Posterior cingulate gyrus (tissue), 11 donors: ENCODE measurements around the gene PCDHGA7.
"Not testable (repeated sequence)": the region's sequence is repeated elsewhere in the genome, so short reads cannot be mapped to it uniquely, and the experiment has no call there.

ENCODE experiments used
- DNase-seq, 10 donors: peaks; one replicate each; pipeline versions ENCODE4 v3.0.0 to v3.0.0-alpha.2; 2020 to 2021; ENCODE audit warnings: mixed read lengths in 3 of 10
- intact Hi-C: fragments of 100-400 bp; cut with DNase I; formaldehyde crosslinking; loops from one replicate; pipeline ENCODE4 v1.15.1; 2023

The PCDHGA7 gene

DNA sequence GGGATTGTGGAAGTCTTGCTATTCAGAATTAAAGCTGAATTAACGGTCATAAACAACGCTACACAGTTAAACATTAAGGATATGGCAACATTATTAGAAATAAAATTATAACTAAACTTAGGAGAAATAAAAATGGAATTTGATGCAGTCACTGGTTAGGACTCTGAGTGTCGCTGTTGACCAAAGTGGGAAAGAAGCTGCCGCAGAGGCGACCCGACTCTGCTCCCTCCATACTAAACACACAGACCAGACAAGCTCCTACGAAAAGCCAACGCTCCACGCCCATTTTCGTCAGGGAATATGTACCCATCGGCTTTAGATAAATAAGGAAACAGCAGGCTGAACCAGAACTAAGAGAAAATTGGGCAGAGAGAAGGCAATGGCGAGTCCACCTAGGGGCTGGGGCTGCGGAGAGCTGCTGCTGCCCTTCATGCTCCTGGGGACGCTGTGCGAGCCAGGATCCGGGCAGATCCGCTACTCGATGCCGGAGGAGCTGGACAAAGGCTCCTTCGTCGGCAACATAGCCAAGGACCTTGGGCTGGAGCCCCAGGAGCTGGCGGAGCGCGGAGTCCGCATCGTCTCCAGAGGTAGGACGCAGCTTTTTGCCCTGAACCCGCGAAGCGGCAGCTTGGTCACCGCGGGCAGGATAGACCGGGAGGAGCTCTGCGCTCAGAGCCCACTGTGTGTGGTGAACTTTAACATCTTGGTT is 18.4 kb upstream of the PCDHGA7 start, which contains the start of gene PCDHGA5:
Gene PCDHGA5, plus strand, starts transcription at position 211 of the 709 bp plus-strand sequence. Its CDS starts 169 bp downstream, at position 380.
- intact Hi-C loops, result no loop called here
- DNase-seq, result peak in 1 of 10 donors; percentile 55

DNA sequence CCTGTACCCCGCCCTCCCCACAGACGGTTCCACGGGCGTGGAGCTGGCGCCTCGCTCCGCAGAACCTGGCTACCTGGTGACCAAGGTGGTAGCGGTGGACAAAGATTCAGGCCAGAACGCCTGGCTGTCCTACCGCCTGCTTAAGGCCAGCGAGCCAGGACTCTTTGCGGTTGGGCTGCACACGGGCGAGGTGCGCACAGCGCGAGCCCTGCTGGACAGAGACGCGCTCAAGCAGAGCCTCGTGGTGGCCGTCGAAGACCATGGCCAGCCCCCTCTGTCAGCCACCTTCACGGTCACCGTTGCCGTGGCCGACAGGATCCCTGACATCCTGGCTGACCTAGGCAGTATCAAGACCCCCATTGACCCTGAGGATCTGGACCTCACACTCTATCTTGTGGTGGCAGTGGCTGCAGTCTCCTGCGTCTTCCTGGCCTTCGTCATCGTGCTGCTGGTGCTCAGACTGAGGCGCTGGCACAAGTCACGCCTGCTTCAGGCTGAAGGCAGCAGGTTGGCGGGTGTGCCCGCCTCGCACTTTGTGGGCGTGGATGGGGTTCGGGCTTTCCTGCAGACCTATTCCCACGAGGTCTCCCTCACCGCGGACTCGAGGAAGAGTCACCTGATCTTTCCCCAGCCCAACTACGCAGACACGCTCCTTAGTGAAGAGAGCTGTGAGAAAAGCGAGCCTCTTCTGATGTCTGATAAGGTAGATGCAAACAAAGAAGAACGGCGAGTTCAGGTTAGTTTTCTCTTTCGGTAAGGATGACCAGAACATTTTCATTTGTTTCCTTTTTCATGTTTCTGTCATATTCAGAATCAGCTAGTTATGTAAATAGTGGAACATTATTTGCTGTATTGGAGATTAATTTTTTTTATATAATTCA is 16.3 kb upstream of the PCDHGA7 start:
- intact Hi-C loops, result no loop called here
- peak in 1 of 10 donors; percentile 77 for DNase-seq

DNA sequence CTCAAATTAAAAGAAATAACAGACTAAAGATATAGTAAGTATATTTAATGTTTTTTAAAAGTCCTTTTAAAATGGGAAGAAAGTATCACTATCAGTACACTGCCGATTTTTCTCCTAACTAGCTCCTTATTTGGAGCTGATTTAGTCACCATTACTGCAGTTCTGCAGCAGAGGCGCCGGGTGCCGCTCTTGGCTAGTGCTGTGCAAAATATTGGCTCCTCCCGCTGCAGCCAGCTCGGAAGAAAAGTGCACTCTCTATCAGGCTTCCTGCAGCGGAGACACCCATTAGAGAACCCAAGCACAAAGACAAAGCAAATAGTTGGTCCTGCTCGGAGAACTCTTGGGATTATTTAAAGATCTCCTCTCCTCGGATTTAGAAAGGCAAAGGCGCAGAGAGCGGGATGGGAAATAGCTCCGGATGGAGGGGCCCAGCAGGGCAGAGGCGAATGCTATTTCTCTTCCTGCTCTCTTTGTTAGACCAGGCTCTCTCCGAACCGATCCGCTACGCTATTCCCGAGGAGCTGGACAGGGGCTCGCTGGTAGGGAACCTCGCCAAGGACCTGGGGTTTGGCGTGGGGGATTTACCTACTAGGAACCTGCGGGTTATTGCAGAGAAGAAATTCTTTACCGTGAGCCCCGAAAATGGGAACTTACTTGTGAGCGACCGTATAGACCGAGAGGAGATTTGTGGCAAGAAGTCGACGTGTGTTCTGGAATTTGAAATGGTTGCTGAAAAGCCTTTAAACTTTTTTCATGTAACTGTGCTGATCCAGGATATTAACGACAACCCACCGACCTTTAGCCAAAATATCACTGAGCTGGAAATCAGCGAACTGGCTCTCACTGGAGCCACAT is 12.3 kb upstream of the PCDHGA7 start, which contains the start of gene PCDHGB3:
Gene PCDHGB3, plus strand, starts transcription at position 249 of the 855 bp plus-strand sequence. Its CDS starts 153 bp downstream, at position 402.
- intact Hi-C loops, result no loop called here
- DNase-seq, result no peak

DNA sequence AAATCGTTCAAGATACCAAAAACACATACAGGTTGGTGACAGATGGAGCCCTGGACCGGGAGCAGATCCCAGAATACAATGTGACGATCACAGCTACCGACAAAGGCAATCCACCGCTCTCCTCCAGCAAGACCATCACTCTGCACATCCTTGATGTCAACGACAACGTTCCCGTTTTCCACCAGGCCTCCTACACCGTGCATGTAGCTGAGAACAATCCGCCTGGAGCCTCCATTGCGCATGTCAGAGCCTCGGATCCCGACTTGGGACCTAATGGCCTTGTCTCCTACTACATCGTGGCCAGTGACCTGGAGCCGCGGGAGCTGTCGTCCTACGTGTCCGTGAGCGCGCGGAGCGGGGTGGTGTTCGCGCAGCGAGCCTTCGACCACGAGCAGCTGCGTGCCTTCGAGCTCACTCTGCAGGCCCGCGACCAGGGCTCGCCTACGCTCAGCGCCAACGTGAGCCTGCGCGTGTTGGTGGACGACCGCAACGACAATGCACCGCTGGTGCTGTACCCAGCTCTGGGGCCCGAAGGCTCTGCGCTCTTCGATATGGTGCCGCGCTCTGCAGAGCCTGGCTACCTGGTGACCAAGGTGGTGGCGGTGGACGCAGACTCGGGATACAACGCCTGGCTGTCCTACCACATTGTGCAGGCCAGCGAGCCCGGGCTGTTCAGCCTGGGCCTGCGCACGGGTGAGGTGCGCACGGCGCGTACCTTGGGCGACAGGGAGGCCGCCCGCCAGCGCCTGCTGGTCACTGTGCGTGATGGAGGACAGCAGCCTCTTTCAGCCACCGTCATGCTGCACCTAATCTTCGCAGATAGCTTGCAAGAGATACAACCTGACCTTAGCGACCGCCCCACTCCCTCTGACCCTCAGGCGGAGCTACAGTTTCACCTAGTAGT is 10.7 kb upstream of the PCDHGA7 start:
- DNase-seq, result no peak
- intact Hi-C loops, result no loop called here

DNA sequence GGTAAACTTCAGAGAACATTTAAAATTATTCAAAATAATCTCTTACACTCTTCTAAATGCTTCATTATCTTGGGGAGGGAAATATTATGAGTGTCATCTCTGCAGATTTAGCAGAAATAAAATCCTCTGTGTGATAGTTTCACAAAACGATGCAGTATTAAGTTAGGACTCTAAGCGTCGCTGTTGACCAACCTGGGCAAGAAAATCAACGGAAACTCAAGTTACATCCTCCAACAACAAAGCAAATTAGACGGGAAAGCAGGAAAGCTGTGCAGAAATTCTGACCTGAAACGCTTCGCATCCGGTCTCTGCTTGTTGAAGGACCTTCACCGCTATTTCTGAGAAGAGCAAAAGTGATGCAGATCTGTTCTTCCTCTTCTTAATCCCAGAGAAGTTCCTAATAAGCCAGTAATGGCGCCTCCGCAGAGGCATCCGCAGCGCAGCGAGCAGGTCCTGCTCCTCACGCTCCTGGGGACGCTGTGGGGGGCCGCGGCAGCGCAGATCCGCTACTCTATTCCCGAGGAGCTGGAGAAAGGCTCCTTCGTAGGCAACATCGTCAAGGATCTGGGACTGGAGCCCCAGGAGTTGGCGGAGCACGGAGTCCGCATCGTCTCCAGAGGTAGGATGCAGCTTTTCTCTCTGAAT is 8.7 kb upstream of the PCDHGA7 start, which contains the start of gene PCDHGA6:
Gene PCDHGA6, plus strand, starts transcription at position 219 of the 645 bp plus-strand sequence. Its CDS starts 193 bp downstream, at position 412.
- DNase-seq, result no peak
- intact Hi-C loops, result no loop called here

DNA sequence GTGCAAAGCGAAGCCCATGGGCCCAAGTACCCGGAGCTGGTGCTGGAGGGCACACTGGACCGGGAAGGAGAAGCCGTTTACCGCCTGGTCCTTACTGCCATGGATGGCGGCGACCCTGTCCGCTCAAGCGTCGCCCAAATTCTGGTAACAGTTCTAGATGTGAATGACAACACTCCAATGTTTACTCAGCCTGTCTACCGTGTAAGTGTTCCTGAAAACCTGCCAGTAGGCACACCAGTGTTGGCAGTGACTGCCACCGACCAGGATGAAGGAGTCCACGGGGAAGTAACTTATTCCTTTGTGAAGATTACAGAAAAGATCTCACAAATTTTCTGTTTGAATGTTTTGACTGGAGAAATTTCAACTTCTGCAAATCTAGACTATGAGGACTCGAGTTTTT is 7.9 kb upstream of the PCDHGA7 start:
- intact Hi-C loops, result no loop called here
- no peak for DNase-seq

DNA sequence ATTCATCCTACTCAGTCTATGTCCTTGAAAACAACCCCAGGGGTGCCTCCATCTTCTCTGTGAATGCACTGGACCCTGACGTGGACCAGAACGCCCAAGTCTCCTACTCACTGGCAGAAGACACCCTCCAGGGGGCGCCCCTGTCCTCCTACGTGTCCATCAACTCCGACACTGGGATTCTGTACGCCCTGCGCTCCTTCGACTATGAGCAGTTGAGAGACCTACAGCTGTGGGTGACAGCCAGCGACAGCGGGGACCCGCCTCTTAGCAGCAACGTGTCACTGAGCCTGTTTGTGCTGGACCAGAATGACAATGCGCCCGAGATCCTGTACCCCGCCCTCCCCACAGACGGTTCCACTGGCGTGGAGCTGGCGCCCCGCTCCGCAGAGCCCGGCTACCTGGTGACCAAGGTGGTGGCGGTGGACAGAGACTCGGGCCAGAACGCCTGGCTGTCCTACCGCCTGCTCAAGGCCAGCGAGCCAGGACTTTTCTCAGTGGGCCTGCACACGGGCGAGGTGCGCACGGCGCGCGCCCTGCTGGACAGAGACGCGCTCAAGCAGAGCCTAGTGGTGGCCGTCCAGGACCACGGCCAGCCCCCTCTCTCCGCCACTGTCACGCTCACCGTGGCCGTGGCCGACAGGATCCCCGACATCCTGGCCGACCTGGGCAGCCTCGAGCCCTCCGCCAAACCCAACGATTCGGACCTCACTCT is 6.9 kb upstream of the PCDHGA7 start:
- intact Hi-C loops, DNase-seq: not testable (repeated sequence)

DNA sequence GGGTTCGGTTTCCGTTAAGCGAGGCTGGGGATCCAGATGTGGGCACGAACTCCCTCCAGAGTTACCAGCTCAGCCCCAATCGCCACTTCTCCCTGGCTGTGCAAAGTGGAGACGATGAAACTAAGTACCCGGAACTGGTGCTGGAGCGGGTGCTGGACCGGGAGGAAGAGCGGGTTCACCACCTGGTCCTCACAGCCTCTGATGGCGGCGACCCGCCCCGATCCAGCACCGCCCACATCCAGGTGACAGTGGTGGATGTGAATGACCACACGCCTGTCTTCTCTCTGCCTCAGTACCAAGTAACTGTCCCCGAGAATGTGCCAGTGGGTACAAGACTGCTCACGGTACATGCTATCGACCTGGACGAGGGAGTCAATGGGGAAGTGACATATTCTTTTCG is 803 bp downstream of the PCDHGA7 start:
- intact Hi-C loops, result no loop called here
- no peak for DNase-seq

DNA sequence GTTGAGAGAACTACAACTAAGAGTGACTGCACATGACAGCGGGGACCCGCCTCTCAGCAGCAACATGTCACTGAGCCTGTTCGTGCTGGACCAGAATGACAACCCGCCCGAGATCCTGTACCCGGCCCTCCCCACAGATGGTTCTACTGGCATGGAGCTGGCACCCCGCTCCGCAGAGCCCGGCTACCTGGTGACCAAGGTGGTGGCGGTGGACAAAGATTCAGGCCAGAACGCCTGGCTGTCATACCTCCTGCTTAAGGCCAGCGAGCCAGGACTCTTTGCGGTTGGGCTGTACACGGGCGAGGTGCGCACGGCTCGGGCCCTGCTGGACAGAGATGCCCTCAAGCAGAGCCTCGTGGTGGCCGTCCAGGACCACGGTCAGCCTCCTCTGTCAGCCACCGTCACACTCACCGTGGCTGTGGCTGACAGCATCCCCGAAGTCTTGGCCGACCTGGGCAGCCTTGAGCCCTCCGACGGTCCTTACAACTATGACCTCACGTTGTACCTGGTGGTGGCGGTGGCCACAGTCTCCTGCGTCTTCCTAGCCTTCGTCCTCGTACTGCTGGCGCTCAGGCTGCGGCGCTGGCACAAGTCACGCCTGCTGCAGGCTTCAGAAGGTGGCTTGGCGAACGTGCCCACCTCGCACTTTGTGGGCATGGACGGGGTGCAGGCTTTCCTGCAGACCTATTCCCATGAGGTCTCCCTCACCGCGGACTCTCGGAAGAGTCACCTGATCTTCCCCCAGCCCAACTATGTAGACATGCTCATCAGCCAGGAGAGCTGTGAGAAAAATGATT is 2.1 kb downstream of the PCDHGA7 start:
- intact Hi-C loops, result no loop called here
- no peak for DNase-seq

DNA sequence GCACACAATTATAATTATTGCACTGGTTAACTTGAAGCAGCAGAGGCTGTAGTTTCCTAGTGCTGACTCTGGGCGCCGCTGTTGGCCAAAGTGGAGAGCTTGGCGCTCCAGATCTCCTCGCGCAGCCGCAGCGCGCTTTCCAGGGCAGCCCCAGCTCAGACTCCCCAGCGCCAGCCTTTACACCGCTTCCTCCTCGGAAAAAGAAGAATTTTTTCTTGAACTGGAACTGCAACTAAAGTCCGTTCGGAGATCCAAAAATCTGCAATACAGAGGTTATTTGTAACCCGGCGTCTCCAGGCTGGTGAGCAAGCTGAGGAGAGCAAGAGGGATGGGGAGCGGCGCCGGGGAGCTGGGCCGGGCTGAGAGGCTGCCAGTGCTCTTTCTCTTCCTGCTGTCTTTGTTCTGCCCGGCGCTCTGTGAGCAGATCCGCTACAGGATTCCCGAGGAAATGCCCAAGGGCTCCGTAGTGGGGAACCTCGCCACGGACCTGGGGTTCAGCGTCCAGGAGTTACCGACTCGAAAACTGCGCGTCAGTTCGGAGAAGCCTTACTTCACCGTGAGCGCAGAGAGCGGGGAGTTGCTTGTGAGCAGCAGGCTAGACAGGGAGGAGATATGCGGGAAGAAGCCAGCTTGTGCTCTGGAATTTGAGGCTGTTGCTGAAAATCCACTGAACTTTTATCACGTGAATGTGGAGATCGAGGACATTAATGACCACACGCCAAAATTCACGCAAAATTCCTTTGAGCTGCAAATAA is 5.2 kb downstream of the PCDHGA7 start, which contains the start of gene PCDHGB4:
Gene PCDHGB4, plus strand, starts transcription at position 142 of the 755 bp plus-strand sequence. Its CDS starts 187 bp downstream, at position 329.
- intact Hi-C loops, result not testable (repeated sequence)
- DNase-seq, result peak in 1 of 10 donors; percentile 63

DNA sequence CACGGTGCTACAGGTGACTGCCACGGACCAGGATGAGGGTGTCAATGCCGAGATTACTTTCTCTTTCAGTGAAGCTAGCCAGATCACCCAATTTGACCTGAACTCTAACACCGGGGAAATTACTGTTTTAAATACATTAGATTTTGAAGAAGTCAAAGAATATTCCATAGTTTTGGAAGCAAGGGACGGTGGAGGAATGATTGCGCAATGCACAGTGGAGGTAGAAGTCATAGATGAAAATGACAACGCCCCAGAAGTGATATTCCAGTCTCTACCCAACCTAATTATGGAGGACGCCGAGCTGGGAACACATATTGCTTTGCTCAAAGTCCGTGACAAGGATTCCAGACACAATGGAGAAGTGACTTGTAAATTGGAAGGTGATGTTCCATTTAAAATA is 6.1 kb downstream of the PCDHGA7 start:
- no peak for DNase-seq
- intact Hi-C loops, result no loop called here

DNA sequence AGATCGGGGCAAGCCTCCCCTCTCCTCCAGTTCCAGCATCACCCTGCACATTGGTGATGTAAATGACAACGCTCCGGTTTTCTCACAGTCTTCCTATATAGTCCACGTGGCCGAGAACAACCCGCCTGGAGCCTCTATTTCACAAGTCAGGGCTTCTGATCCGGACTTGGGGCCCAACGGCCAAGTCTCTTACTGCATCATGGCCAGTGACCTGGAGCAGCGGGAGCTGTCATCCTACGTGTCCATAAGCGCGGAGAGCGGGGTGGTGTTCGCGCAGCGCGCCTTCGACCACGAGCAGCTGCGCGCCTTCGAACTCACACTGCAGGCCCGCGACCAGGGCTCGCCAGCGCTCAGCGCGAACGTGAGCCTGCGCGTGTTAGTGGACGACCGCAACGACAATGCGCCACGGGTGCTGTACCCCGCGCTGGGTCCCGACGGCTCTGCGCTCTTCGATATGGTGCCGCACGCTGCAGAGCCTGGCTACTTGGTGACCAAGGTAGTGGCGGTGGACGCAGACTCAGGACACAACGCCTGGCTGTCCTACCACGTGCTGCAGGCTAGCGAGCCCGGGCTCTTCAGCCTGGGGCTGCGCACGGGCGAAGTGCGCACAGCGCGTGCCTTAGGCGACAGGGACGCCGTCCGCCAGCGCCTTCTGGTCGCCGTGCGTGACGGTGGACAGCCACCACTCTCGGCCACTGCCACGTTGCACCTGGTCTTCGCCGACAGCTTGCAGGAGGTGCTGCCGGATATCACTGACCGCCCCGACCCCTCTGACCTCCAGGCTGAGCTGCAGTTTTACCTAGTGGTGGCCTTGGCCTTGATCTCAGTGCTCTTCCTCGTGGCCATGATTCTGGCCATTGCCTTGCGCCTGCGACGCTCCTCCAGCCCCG is 6.9 kb downstream of the PCDHGA7 start:
- intact Hi-C loops, result no loop called here
- DNase-seq, result peak in 1 of 10 donors; percentile 80

DNA sequence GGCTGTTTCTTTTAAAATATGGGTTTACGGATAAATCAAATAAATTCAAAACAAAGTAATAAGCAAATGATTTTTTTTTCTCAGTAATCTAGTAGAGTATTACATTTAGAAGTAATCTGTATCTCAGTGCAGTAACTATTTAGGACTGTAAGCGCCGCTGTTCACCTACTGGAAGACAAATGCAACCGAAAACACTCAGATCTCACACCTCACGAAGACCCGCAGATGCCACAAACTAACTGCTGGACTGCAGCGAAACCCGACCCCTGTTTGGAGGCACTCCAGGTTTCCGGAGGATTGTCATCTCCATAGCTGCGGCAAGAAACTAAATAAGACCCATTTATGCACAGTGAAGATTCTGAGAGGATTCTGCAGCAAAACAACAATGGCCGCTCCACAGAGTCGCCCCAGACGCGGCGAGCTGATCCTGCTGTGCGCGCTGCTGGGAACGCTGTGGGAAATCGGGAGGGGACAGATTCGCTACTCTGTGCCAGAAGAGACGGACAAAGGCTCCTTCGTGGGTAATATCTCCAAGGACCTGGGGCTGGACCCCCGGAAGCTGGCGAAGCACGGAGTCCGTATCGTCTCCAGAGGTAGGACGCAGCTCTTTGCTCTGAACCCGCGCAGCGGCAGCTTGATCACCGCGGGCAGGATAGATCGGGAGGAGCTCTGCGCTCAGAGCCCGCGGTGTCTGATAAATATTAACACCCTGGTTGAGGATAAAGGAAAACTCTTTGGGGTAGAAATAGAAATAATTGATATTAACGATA is 10.1 kb downstream of the PCDHGA7 start, which contains the start of gene PCDHGA8:
Gene PCDHGA8, plus strand, starts transcription at position 205 of the 770 bp plus-strand sequence. Its CDS starts 181 bp downstream, at position 386.
- intact Hi-C loops, result no loop called here
- no peak for DNase-seq

DNA sequence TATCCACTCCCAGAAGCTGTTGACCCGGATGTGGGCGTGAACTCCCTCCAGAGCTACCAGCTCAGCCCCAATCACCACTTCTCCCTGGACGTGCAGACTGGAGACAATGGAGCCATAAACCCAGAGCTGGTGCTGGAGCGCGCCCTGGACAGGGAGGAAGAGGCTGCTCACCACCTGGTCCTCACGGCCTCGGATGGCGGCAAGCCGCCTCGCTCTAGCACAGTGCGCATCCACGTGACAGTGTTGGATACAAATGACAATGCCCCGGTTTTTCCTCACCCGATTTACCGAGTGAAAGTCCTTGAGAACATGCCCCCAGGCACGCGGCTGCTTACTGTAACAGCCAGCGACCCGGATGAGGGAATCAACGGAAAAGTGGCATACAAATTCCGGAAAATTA is 10.7 kb downstream of the PCDHGA7 start:
- no peak for DNase-seq
- intact Hi-C loops, result no loop called here
